ENCODE data around the gene RPL36A.

The RPL36A gene

DNA sequence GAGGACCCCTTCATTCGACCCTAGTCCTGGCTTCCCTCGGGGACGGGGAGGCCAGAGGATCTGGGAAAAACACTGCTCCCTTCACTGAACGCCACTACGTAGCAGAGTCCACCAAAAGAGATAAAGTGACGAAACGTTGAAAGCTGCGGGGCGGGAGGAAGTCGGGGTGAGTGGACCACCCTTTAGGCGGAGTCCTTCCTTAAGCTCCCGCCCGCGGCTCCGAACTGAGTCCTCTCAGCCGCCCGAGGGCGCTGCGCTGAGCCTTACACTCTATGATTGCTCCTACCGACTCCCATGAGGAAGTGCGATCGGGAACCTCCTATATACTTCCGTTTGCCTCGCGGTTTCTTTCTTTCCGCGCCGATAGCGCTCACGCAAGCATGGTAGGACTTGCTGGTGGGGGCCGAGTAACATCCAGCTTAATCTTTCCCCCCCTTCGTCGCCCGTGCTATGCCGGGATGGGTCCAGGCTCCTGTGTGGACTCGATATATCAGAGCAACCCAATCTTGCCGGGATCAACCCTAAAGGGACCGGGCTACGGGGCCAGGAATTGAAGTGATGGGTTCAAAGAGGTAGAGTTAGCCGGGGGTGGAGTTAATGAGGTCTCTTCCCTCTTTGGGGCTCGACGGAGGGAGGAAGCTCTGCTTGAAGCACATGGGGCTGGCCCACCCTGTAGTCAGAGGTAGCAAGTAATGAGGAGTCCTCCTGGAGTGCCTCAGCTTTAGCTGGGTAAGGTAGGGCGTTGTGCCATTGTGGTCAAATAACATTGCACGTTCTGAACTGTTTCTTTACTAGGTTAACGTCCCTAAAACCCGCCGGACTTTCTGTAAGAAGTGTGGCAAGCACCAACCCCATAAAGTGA is at the start of gene RPL36A:
Gene RPL36A, plus strand, starts transcription at position 348 of the 862 bp plus-strand sequence. Its CDS starts 33 bp downstream, at position 381.
- peaks cover 21% of the 10 kb centered on the region for H3K36me3 ChIP-seq (ENCODE audit: insufficient read depth, low read length)
- H3K9ac ChIP-seq (ENCODE audit: low read depth, low read length): peak within 1 kb of the TSS; percentile 69
- peaks cover 4% of the 10 kb centered on the region; the same call in 1 of the 2 replicates for H3K4me1 ChIP-seq (ENCODE audit: insufficient read depth, low read length)
- H3K9me3 ChIP-seq (ENCODE audit: control insufficient read depth, insufficient read depth, low read length): no peaks in the 10 kb centered on the region

DNA sequence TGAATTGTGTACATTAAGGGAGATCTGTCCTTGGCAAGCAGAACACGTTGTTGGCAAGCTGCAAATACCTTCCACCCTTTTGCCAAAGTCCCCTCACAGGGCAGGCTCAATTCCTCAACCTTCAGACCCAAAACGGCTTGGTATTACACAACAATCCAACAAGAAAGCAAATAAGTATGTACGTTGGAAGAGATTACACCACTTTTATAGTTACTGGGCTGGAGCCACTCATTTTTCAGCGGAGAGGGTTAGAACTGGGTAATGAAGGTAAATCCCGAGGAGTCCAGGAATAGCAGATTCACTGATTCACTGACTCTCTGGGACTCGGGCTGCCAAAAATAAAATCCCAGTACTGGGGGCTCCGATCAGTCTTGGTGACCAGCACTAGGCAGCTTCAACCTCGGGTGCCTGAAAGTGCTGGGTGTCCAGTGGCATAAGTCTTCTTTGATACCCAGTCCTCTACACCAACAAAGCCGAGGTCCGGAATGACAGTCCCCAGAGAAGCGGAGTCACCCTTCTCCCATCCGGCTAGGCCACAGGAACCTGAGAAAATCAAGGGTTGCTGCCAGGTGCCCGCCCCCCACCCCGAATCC is 42.9 kb upstream of the RPL36A start:
- peak overlapping the region; percentile 77 for H3K9ac ChIP-seq (ENCODE audit: low read depth, low read length)
- H3K9me3 ChIP-seq (ENCODE audit: control insufficient read depth, insufficient read depth, low read length): no peaks in the 10 kb centered on the region
- H3K4me1 ChIP-seq (ENCODE audit: insufficient read depth, low read length): no peaks in the 10 kb centered on the region; the same call in 1 of the 2 replicates
- H3K36me3 ChIP-seq (ENCODE audit: insufficient read depth, low read length): no peaks in the 10 kb centered on the region

DNA sequence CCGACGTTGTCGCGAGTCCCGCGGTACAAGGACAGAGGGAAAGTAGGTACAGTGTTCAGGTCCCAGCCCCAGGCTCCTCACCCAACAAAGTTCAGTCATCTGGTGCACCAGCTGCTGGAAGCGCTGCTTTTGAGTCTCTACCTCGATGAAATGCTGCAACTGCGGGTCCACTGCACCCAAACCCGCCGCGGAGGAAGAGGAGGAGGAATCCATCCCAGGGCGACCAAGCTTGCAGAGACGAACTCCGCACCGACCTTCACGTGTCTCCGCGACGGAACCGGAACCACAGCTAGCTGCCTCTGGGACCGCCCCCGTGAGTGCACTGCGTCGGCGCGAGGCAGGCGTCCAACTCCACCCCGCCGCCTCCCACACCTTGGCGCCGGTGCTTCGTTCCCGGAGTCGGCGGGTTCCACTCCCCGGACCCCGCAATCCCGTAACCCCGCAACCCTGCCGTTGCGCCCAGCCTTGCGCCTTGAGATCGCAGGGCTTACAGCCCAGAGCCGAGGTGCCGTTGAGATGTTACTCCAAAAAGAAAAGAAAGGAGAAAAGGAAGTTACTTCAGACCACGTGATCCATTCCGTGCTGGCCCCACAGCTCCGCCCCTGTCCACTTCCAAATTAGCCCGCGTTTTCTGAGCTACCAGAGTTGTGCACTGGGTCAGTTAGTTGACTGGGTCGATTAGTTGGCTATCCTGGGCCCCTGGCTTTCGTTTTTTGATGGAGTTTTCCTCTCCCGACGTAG is 42.2 kb upstream of the RPL36A start, which contains the start of gene TIMM8A:
Gene TIMM8A, minus strand, starts transcription at position 291 of the 741 bp plus-strand sequence. Its CDS starts 78 bp downstream, at position 213.
- no peaks in the 10 kb centered on the region for H3K36me3 ChIP-seq (ENCODE audit: insufficient read depth, low read length)
- H3K4me1 ChIP-seq (ENCODE audit: insufficient read depth, low read length): no peaks in the 10 kb centered on the region; the same call in 1 of the 2 replicates
- H3K9me3 ChIP-seq (ENCODE audit: control insufficient read depth, insufficient read depth, low read length): no peaks in the 10 kb centered on the region
- H3K9ac ChIP-seq (ENCODE audit: low read depth, low read length): peak within 1 kb of the TSS; percentile 77

DNA sequence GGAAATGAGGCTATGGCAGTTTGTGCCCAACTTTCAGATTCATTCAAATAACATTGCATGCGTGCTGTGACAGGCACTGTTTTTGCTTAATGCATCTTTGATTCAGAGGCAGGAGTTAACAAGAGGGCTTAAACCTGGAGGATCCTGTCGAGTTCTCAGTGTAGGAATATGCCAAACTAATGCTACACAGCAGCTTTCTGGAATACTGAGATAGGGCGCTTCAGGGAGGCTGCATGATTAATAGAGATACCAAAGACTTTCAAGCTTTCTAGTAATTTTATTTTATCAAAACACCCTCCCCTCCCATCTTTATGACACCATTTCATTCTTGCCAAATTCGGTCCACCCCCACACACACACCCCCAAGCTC is 41.6 kb upstream of the RPL36A start:
- Histone ChIP-seq H3K4me1 (ENCODE audit: insufficient read depth, low read length) (no peaks in the 10 kb centered on the region; the same call in 1 of the 2 replicates), H3K9ac (ENCODE audit: low read depth, low read length) (peak overlapping the region; percentile 77), H3K9me3 (ENCODE audit: control insufficient read depth, insufficient read depth, low read length) (no peaks in the 10 kb centered on the region), H3K36me3 (ENCODE audit: insufficient read depth, low read length) (no peaks in the 10 kb centered on the region)

DNA sequence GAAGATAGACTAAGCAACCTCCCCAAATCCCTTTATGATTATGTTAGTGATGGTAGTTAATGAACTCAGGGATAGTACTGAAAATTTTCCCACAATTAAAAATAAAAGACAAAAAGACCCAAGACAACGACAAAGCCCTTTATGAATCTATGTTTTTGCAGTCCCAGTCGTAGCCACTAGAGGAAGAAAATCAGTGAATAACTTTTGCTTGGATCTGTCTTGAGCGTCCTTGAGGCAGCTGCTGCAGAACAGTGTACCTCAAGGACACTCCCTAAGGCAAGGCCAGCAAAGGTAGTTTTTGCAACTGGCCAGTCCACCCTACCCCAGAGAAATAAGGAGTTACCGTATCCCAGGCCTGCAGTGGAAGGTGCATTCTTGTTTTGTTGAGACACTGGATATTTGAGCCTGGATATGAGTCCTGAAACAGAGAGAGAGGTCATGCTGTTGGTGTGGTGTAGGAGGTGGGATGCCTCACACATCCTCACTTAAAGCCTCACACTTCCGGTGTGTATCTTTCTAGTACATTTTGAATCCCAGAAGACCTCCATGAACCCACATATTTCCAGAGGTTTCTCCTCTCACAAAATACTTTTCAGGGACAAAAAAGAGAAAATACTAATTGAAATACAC is 33.5 kb upstream of the RPL36A start:
- Histone ChIP-seq H3K36me3 (ENCODE audit: insufficient read depth, low read length) (no peaks in the 10 kb centered on the region), H3K9me3 (ENCODE audit: control insufficient read depth, insufficient read depth, low read length) (no peaks in the 10 kb centered on the region), H3K4me1 (ENCODE audit: insufficient read depth, low read length) (no peaks in the 10 kb centered on the region)

DNA sequence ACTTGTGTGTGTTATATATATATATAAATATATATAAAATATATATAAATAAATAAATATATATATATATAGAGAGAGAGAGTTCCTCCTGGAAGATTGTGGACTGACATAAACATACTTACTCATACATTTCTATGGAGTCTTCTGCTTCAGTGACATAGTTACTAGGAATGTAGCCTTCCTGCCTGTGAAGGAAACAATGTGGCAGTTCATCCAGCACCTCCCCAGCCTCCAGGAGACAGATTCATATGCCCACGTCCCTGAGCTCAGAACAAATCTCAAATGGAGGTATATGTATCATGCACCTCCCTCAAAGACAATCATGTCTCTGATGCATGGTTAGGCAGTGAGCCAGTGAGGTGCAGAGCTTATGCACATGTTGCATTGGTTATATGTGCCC is 30.8 kb upstream of the RPL36A start:
- Histone ChIP-seq H3K9me3 (ENCODE audit: control insufficient read depth, insufficient read depth, low read length) (no peaks in the 10 kb centered on the region), H3K36me3 (ENCODE audit: insufficient read depth, low read length) (no peaks in the 10 kb centered on the region), H3K4me1 (ENCODE audit: insufficient read depth, low read length) (no peaks in the 10 kb centered on the region), H3K9ac (ENCODE audit: low read depth, low read length) (no peak overlapping the region)

More for the DNA sequence above, 33.5 kb upstream of the RPL36A start:
- H3K9ac ChIP-seq (ENCODE audit: low read depth, low read length): no peak overlapping the region

DNA sequence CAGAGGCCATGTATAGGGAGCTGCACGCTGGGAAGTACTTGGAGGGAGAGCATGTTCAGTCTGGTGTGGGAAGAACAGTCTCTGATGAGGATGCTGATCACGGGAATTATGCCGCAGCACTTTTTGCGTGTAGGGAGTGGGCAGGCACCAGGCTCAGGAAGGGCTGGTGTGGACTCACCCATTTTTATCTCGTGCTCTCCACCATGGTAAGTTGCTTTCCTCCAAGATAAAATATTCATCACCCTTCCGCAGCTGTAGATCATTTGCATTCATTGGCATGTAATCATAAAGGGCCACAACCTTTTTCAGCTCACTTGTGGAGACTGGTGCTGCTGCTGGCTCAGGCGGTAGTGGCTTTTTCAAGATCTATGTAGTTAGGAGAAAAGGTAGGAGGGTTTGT is 30.4 kb upstream of the RPL36A start:
- no peak overlapping the region for H3K9ac ChIP-seq (ENCODE audit: low read depth, low read length)
- no peaks in the 10 kb centered on the region for H3K36me3 ChIP-seq (ENCODE audit: insufficient read depth, low read length)
- no peaks in the 10 kb centered on the region for H3K9me3 ChIP-seq (ENCODE audit: control insufficient read depth, insufficient read depth, low read length)
- no peaks in the 10 kb centered on the region for H3K4me1 ChIP-seq (ENCODE audit: insufficient read depth, low read length)

DNA sequence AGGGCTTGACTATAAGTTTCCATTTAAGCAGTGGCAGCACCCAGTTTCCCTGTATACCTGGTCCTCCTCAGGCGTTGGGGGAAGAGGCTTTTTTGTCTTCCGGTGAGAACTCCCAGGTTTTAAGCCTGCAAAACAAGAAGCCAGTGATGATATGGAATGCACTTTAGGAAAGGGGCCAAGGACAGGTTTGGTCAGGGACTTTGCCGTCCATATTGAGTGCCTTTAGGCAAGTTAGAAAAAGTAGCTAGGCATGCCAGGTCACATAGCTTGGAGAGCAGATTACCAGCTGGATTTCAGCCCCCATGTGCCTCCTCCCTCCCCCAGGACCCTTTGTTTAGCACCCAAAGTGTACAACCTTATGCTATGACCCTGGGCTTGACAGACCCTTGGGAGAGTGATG is 28.7 kb upstream of the RPL36A start:
- H3K36me3 ChIP-seq (ENCODE audit: insufficient read depth, low read length): no peaks in the 10 kb centered on the region
- no peak overlapping the region for H3K9ac ChIP-seq (ENCODE audit: low read depth, low read length)
- H3K9me3 ChIP-seq (ENCODE audit: control insufficient read depth, insufficient read depth, low read length): no peaks in the 10 kb centered on the region
- H3K4me1 ChIP-seq (ENCODE audit: insufficient read depth, low read length): no peaks in the 10 kb centered on the region

DNA sequence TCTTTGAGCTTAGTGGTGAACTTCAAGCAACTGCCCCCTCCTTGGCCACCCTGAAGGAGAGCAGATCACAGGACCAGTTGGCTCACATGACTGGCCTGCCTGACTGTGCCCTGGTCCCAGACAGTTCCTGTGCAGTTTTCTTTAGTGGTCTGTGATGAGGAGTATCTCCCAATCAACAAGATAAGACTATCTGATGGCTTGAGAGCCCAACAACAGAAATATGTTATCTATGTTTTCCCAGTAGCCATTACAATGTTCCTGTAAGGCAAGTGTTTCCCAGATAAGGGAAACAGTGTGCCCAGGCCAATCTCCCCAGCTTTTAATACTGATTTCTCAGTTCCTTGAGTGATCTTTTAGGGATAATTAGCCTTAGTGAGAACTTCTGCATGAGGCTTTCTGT is 28.1 kb upstream of the RPL36A start:
- Histone ChIP-seq H3K36me3 (ENCODE audit: insufficient read depth, low read length) (no peaks in the 10 kb centered on the region), H3K9me3 (ENCODE audit: control insufficient read depth, insufficient read depth, low read length) (no peaks in the 10 kb centered on the region), H3K9ac (ENCODE audit: low read depth, low read length) (no peak overlapping the region), H3K4me1 (ENCODE audit: insufficient read depth, low read length) (no peaks in the 10 kb centered on the region)

DNA sequence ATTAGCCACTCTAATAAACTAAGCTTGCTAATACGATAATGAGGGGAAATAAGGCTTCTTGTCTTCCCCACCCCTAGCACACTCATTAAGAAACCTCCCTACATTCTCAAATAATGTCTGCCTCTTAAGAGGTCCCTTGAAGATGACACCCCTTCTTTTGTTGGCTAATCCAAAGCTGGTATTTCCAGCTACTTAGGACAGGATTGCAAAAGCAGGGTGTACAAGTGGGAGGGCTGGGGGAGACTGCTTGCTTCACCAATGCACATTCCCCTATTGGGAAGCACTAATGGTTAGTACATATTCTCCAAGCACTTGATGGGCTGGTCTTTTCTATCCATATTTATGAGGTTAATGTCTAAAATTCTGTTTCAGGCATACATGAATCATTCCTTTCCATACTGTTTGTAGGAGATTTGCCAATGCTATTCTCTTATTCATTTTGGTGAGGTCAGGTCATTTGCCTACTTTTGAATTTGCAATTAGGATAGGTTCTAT is 25.5 kb upstream of the RPL36A start:
- no peaks in the 10 kb centered on the region for H3K9me3 ChIP-seq (ENCODE audit: control insufficient read depth, insufficient read depth, low read length)
- no peaks in the 10 kb centered on the region for H3K4me1 ChIP-seq (ENCODE audit: insufficient read depth, low read length)
- H3K36me3 ChIP-seq (ENCODE audit: insufficient read depth, low read length): no peaks in the 10 kb centered on the region
- H3K9ac ChIP-seq (ENCODE audit: low read depth, low read length): no peak overlapping the region

DNA sequence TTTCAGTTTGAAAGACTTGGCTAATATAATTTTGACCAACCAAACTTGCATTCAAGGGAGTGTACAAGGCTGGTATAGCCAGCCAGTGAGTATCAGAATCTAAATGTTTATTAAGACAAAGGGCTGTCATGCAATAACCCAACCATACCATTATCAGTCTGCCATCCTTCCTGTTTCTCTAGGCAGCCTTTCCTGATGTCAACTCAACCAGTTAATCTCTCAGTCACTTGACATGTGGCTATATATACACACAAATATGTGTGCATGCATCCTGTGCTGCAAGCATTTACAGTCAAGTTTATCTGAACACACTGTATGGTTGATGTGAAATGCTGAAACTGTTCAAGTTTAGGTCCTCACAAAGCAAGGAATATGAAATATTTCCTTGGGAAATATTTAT is 22.0 kb upstream of the RPL36A start:
- Histone ChIP-seq H3K4me1 (ENCODE audit: insufficient read depth, low read length) (no peaks in the 10 kb centered on the region), H3K9me3 (ENCODE audit: control insufficient read depth, insufficient read depth, low read length) (no peaks in the 10 kb centered on the region), H3K36me3 (ENCODE audit: insufficient read depth, low read length) (no peaks in the 10 kb centered on the region), H3K9ac (ENCODE audit: low read depth, low read length) (no peak overlapping the region)

DNA sequence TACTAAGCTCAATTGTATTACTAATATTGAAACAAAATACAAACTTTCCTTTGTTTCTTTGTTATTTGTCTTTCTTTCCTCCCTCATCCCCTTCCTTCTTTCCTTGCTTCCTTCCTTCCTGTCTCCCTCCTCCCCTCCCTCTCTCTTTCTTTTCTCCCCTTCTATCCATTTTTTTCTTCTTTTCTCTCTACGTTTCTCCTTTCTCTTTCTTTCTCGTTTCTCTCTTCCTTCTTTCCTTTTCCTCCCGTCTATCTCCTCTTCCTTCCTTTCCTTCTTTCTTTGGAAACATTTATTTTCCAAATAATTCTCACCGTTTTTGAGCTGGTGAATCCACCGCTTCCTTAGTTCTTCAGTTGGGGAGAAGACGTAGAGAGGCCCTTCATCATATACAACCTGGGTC is 21.1 kb upstream of the RPL36A start:
- Histone ChIP-seq H3K4me1 (ENCODE audit: insufficient read depth, low read length) (no peaks in the 10 kb centered on the region), H3K9me3 (ENCODE audit: control insufficient read depth, insufficient read depth, low read length) (no peaks in the 10 kb centered on the region), H3K9ac (ENCODE audit: low read depth, low read length) (no peak overlapping the region), H3K36me3 (ENCODE audit: insufficient read depth, low read length) (no peaks in the 10 kb centered on the region)

DNA sequence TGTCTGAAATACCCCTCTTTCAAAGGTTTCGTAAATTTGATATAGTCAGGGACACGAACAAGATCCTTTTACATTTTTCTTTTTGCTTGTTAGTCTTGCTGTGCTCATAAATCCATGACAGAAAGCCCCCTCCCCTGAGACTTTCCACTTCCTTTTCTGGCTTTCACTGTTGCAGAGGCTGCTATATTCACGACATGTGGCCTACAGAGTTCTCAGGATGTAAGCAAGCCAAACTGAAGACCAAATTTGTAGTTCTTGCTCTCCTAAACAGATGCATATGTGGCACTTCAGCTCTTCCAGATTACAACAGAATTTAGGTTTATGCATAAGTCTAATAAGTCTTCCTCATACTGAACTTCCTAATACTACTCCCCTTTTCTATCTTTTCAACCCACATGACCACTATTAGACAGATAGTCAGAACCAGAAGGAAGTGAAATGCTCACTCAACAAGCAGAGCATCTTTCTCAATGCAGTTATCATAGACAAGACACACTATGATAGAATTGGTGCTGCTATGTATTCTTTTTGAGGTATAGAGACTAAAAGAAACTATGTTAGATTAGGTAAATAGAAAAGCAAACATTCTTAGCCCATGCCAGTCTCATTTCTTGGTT is 19.8 kb upstream of the RPL36A start:
- no peaks in the 10 kb centered on the region for H3K4me1 ChIP-seq (ENCODE audit: insufficient read depth, low read length)
- no peak overlapping the region for H3K9ac ChIP-seq (ENCODE audit: low read depth, low read length)
- no peaks in the 10 kb centered on the region for H3K36me3 ChIP-seq (ENCODE audit: insufficient read depth, low read length)

DNA sequence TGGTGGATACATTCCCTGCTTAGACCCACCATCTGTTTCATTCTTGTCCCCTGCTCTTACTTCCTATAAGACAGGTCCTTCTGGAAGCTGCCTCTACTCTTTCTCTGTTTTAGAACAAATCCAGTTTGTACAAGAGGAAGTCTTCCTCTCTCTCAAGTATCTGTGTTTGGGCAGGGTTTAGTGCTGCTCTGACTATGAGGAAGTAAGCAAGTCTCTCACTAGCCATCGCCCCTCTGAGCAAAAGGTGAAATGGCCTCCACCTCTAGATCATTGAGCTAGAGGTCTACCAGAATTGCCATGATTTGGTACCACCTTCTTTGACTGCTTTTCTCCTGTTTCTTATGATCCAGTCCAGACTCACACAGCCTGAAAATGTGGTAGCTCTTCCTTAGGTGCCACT is 13.3 kb upstream of the RPL36A start:
- no peaks in the 10 kb centered on the region for H3K36me3 ChIP-seq (ENCODE audit: insufficient read depth, low read length)
- H3K9ac ChIP-seq (ENCODE audit: low read depth, low read length): no peak overlapping the region
- H3K4me1 ChIP-seq (ENCODE audit: insufficient read depth, low read length): no peaks in the 10 kb centered on the region
- no peaks in the 10 kb centered on the region for H3K9me3 ChIP-seq (ENCODE audit: control insufficient read depth, insufficient read depth, low read length)

More for the DNA sequence above, 19.8 kb upstream of the RPL36A start:
- H3K9me3 ChIP-seq (ENCODE audit: control insufficient read depth, insufficient read depth, low read length): no peaks in the 10 kb centered on the region

All from ES-I3 (cell line).